Chondrocyte (in vitro differentiated cells): ENCODE data around the gene OSGEPL1. TPM values are rescaled to one million over a fixed set of nuclear protein-coding genes. Genes with fewer than 3 reads are reported as not detected.
A peak's percentile ranks its signal among the peaks of the same experiment; 100 is the strongest.

Source experiments
- DNase-seq: peaks from one replicate; pipeline ENCODE4 v3.0.0; 2021; ENCODE audit warnings: mixed read lengths, low spot score
- H3K27ac Mint-ChIP-seq: one replicate; pipeline ENCODE4 v1.8.0; 2021; ENCODE audit warnings: mild to moderate bottlenecking, moderate library complexity, mixed read lengths; ENCODE audit not compliant: unreplicated experiment
- H3K27me3 Mint-ChIP-seq: 2 replicates; pipeline ENCODE4 v1.8.0; 2021; ENCODE audit warnings: low read depth, mixed read lengths
- H3K36me3 Mint-ChIP-seq: 2 replicates; pipeline ENCODE4 v1.8.0; 2021; ENCODE audit warnings: low read depth, mixed read lengths
- H3K4me1 Mint-ChIP-seq: 2 replicates; pipeline ENCODE4 v1.8.0; 2021; ENCODE audit warnings: low read depth, mild to moderate bottlenecking, mixed read lengths
- H3K4me3 Mint-ChIP-seq: one replicate; pipeline ENCODE4 v1.8.0; 2021; ENCODE audit warnings: mild to moderate bottlenecking, moderate library complexity, mixed read lengths; ENCODE audit not compliant: unreplicated experiment
- H3K9me3 Mint-ChIP-seq: 2 replicates; pipeline ENCODE4 v1.8.0; 2021; ENCODE audit warnings: low read depth, mixed read lengths
- CTCF ChIP-seq: fragments of 200-600 bp; sonication (generic); IDR thresholded peaks from 2 replicates; pipeline ENCODE4 v1.5.0; 2021; ENCODE audit warnings: antibody characterized with exemption, mild to moderate bottlenecking, moderate library complexity
- long read RNA-seq: library from polyadenylated mRNA; stranded (forward); transcript quantifications from one replicate; pipeline ENCODE4 v2.0.0, GENCODE V29; 2021
- total RNA-seq: library from RNA; stranded (reverse); gene quantifications from 3 replicates; pipeline ENCODE4 v1.2.1, GENCODE V29; 2021

Gene OSGEPL1, protein sequence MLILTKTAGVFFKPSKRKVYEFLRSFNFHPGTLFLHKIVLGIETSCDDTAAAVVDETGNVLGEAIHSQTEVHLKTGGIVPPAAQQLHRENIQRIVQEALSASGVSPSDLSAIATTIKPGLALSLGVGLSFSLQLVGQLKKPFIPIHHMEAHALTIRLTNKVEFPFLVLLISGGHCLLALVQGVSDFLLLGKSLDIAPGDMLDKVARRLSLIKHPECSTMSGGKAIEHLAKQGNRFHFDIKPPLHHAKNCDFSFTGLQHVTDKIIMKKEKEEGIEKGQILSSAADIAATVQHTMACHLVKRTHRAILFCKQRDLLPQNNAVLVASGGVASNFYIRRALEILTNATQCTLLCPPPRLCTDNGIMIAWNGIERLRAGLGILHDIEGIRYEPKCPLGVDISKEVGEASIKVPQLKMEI
- total RNA-seq = 5.1 to 10.5 TPM (median 6.4 TPM) in 3 replicates
- long read RNA-seq, partial matches to known transcripts = 0 of 15 reads
- long read RNA-seq, other reads (novel, unspliced or antisense) = 13 of 15 reads

- Mint-ChIP-seq H3K9me3 (no peaks in the 10 kb centered on the region), H3K27me3 (no peaks in the 10 kb centered on the region), H3K27ac (peak within 1 kb of the TSS; percentile 91), H3K4me1 (peaks cover 16% of the 10 kb centered on the region), H3K4me3 (peak within 1 kb of the TSS; percentile 91), H3K36me3 (peaks cover 7% of the 10 kb centered on the region)
- TF ChIP-seq CTCF = peak; percentile 86
- DNase-seq = peak; percentile 94
Observed at GRCh38 chr2:189762551-189763298, at the start of gene OSGEPL1. OSGEPL1 (minus strand) TSS chr2:189762792; CDS start chr2:189761640, 1,152 bp downstream.

DNA sequence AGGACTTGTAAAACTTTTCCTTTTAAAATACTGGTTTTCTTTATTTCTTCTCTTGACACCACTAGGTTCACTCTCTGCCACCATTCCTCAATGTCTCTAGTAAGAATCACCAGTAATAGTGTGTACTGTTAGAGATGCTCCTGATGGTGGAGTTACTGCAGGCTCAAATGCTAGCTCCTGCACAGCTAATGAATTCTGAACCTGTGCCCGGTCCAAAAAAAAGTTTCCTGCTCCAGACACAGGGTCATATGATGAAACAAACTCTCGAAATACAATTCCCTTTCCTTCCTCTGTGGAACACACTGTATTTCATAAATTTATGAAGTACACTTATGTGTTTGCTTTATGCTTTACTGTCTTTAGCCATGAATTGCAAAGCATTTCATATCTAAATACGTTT is 40.8 kb upstream of the OSGEPL1 start:
- no peak overlapping the region for H3K4me3 Mint-ChIP-seq
- peaks cover 5% of the 10 kb centered on the region for H3K36me3 Mint-ChIP-seq
- no peaks in the 10 kb centered on the region for H3K9me3 Mint-ChIP-seq
- peaks cover 21% of the 10 kb centered on the region for H3K4me1 Mint-ChIP-seq
- H3K27ac Mint-ChIP-seq = no peak overlapping the region
- DNase-seq = no peak
- no peak for TF ChIP-seq CTCF
- H3K27me3 Mint-ChIP-seq = no peaks in the 10 kb centered on the region

DNA sequence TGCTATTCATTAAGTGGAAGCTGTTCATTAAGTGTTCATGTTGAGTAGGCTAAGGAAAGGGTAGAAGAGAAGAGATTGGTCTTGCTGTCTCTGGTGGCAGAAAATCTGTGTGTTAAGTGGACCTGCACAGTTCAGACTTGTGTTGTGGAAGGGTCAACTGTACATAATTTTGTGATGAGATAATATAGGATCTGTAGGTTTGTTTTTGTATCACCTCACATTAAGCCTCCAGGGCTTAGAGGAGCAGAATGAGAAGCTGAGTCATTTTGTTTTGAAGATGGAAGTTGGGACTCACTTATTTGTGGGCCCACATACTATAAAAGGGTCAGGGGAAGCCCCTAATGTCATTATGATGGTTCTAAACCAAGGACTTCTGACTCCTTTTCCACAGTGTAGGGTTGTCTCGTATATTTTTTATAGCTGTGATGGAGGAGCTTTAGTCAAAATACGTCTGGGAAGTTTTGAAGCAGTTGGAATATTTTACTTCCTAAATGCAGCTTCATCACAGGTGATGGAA is 39.9 kb upstream of the OSGEPL1 start:
- H3K4me1 Mint-ChIP-seq = peaks cover 30% of the 10 kb centered on the region
- no peaks in the 10 kb centered on the region for H3K9me3 Mint-ChIP-seq
- no peak for TF ChIP-seq CTCF
- H3K4me3 Mint-ChIP-seq = no peak overlapping the region
- H3K36me3 Mint-ChIP-seq = peaks cover 5% of the 10 kb centered on the region
- no peak for DNase-seq
- no peak overlapping the region for H3K27ac Mint-ChIP-seq
- no peaks in the 10 kb centered on the region for H3K27me3 Mint-ChIP-seq

DNA sequence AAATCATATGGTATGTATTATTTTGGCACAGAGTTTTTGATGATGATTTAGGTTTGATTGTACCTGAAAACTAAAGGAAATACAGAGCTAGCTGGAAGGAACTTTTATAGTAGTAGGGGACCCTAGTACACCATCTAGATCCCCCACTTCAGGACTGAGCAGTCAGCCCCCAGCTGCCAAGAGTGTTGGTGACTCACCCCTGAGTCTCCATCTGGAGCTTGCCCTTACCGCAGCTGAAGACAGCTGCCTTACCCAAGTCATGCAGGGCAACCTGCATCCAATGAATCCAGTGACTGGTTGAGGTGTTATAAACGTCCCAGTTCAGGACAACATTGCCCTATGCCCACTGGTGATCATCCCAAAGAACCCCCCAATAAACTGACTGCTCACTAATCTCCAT is 36.9 kb upstream of the OSGEPL1 start:
- H3K36me3 Mint-ChIP-seq = peaks cover 3% of the 10 kb centered on the region
- peaks cover 30% of the 10 kb centered on the region for H3K4me1 Mint-ChIP-seq
- TF ChIP-seq CTCF = no peak
- no peak for DNase-seq
- H3K27me3 Mint-ChIP-seq = no peaks in the 10 kb centered on the region
- no peaks in the 10 kb centered on the region for H3K9me3 Mint-ChIP-seq
- H3K4me3 Mint-ChIP-seq = no peak overlapping the region
- H3K27ac Mint-ChIP-seq = peak overlapping the region; percentile 65

- Mint-ChIP-seq H3K9me3 (no peaks in the 10 kb centered on the region), H3K27ac (peak overlapping the region; percentile 62), H3K36me3 (peaks cover 3% of the 10 kb centered on the region), H3K27me3 (no peaks in the 10 kb centered on the region), H3K4me1 (peaks cover 30% of the 10 kb centered on the region), H3K4me3 (no peak overlapping the region)
- no peak for DNase-seq
- TF ChIP-seq CTCF = no peak
Observed at GRCh38 chr2:189799030-189799331, 36.4 kb upstream of the OSGEPL1 start.
